ENCODE data around the gene PPARA. TPM values are rescaled to one million over a fixed set of nuclear protein-coding genes. Genes with fewer than 3 reads are reported as not detected.

PPARA gene
- polyA plus RNA-seq, 1 of the 3 experiments (the other 2 are of a cell fraction), result 4.5 TPM

GRCh38 chr22:46246178-46246577, 95.9 kb downstream of the PPARA start:
- H3K4me2 ChIP-seq, result no peak overlapping the region
- CTCF ChIA-PET, result interaction anchor here (0.8 to 2.6 kb wide), 2 partner anchors 54 to 124 kb away, joined by 3 to 10 read pairs; no protein-coding TSS in a partner anchor
- H3K4me1 ChIP-seq (ENCODE audit: control insufficient read depth in 1 of 2, insufficient read depth in 2 of 2, low read depth in 1 of 2, low read length in 1 of 2), result peaks cover 0 to 80% of the 10 kb centered on the region in 2 experiments; a peak in 3 of 4 replicates

GRCh38 chr22:46247443-46247975, 97.2 kb downstream of the PPARA start:
- TF ChIP-seq MEF2A (IDR thresholded peaks at IDR 0.05; ENCODE audit: borderline replicate concordance, low read depth) (no peak), SIN3A (IDR thresholded peaks at IDR 0.05; ENCODE audit: borderline replicate concordance, low read depth, low read length) (no peak), FOXJ3 (CRISPR knock-in tag; IDR thresholded peaks at IDR 0.05) (no peak), GATA2 (CRISPR knock-in tag; IDR thresholded peaks at IDR 0.05) (no peak; the same call in 1 of the 2 replicates), CHD2 (IDR thresholded peaks at IDR 0.05; ENCODE audit: low read length, partially characterized antibody) (no peak), YY1 (IDR thresholded peaks at IDR 0.05; ENCODE audit: low read depth) (no peak), IRF3 (IDR thresholded peaks at IDR 0.05; ENCODE audit: low read depth, low read length) (no peak), RFX5 (IDR thresholded peaks at IDR 0.05; ENCODE audit: low read length) (no peak), TEAD4 (IDR thresholded peaks at IDR 0.05; ENCODE audit: borderline replicate concordance, insufficient read depth) (no peak), FOXM1 (IDR thresholded peaks at IDR 0.05; ENCODE audit: low read depth) (no peak), CTCF (IDR thresholded peaks at IDR 0.05) (no peak), RCOR1 (IDR thresholded peaks at IDR 0.05; ENCODE audit: low read length) (no peak), ELF1 (IDR thresholded peaks at IDR 0.05) (no peak), POLR2AphosphoS5 (IDR thresholded peaks at IDR 0.05; ENCODE audit: low read depth, low read length) (no peak)
- no peak overlapping the region for H2AFZ ChIP-seq (ENCODE audit: low read depth)
- H3K9me3 ChIP-seq, result no peaks in the 10 kb centered on the region
- H3K27me3 ChIP-seq (ENCODE audit: insufficient read depth), result no peaks in the 10 kb centered on the region
- H3K9ac ChIP-seq, result no peak overlapping the region
- peak overlapping the region in 1 of 2 experiments; percentile 88; a peak in 1 of 4 replicates for H3K27ac ChIP-seq (ENCODE audit: low read depth in 2 of 2, low read length in 1 of 2)
- peak; percentile 49 for DNase-seq
- no peaks in the 10 kb centered on the region for H3K9me2 ChIP-seq
- no peak overlapping the region for H3K4me3 ChIP-seq (ENCODE audit: low read depth in 2 of 2, low read length in 1 of 2)
- H3F3A ChIP-seq (replicated peaks; ENCODE audit: insufficient read depth), result peaks cover 3% of the 10 kb centered on the region
- peaks cover 3 to 18% of the 10 kb centered on the region in 2 experiments for H3K36me3 ChIP-seq (replicated peaks in 1 of 2; ENCODE audit: control insufficient read depth in 1 of 2, insufficient read depth in 2 of 2, low read length in 1 of 2)
- peaks cover 30% of the 10 kb centered on the region for H3K79me2 ChIP-seq (ENCODE audit: insufficient read depth)
- ChIA-PET POLR2A (no interaction called here), CTCF (interaction anchor here (2.6 kb wide), 1 partner anchor 125 kb away, joined by 10 read pairs; no protein-coding TSS in a partner anchor)
- no peaks in the 10 kb centered on the region for H4K20me1 ChIP-seq (ENCODE audit: insufficient read depth)
- H3K4me1 ChIP-seq (ENCODE audit: control insufficient read depth in 1 of 2, insufficient read depth in 2 of 2, low read depth in 1 of 2, low read length in 1 of 2), result peaks cover 0 to 73% of the 10 kb centered on the region in 2 experiments; a peak in 3 of 4 replicates
- H3K4me2 ChIP-seq, result no peak overlapping the region
- 100% methylated on average over 2 of the region's 2 CpGs for WGBS (ENCODE audit: low lambda C conversion rate)

More at GRCh38 chr22:46246178-46246577, 95.9 kb downstream of the PPARA start:
- no peaks in the 10 kb centered on the region for H3K9me3 ChIP-seq
- H3K79me2 ChIP-seq (ENCODE audit: insufficient read depth), result peaks cover 30% of the 10 kb centered on the region
- H3K9me2 ChIP-seq, result no peaks in the 10 kb centered on the region
- 99% methylated on average over 10 of the region's 10 CpGs for WGBS (ENCODE audit: low lambda C conversion rate)
- H3K4me3 ChIP-seq (ENCODE audit: low read depth in 2 of 2, low read length in 1 of 2), result no peak overlapping the region
- peak overlapping the region in 1 of 2 experiments; percentile 88; a peak in 2 of 4 replicates for H3K27ac ChIP-seq (ENCODE audit: low read depth in 2 of 2, low read length in 1 of 2)
- no peaks in the 10 kb centered on the region for H3F3A ChIP-seq (replicated peaks; ENCODE audit: insufficient read depth)
- no peaks in the 10 kb centered on the region for H4K20me1 ChIP-seq (ENCODE audit: insufficient read depth)
- H3K9ac ChIP-seq, result no peak overlapping the region
- POLR2A ChIA-PET, result interaction anchor here (2.1 kb wide), 1 partner anchor 22 kb away, joined by 6 read pairs; the partner anchor contains the start of gene TTC38
- H2AFZ ChIP-seq (ENCODE audit: low read depth), result no peak overlapping the region
- no peaks in the 10 kb centered on the region for H3K27me3 ChIP-seq (ENCODE audit: insufficient read depth)
- H3K36me3 ChIP-seq (replicated peaks in 1 of 2; ENCODE audit: control insufficient read depth in 1 of 2, insufficient read depth in 2 of 2, low read length in 1 of 2), result peaks cover 0 to 18% of the 10 kb centered on the region in 2 experiments
- no peak for TF ChIP-seq POLR2AphosphoS5 (IDR thresholded peaks at IDR 0.05; ENCODE audit: low read depth, low read length)
- TF ChIP-seq TCF12 (IDR thresholded peaks at IDR 0.05), result no peak
- no peak for TF ChIP-seq MEF2A (IDR thresholded peaks at IDR 0.05; ENCODE audit: borderline replicate concordance, low read depth)
- DNase-seq, result no peak
